Left kidney (tissue), 2 donors: ENCODE results near the gene FXR1. TPM values are rescaled to one million over a fixed set of nuclear protein-coding genes. Genes with fewer than 3 reads are reported as not detected.
"Not testable (repeated sequence)": the region's sequence is repeated elsewhere in the genome, so short reads cannot be mapped to it uniquely, and the experiment has no call there.

Experiments
- DNase-seq: peaks from one replicate; pipeline ENCODE4 v3.0.0-alpha.2; 2013
- polyA plus RNA-seq: library from polyadenylated mRNA; unstranded; fragments of 120-200 nt; gene quantifications from one replicate; pipeline ENCODE4 v1.2.1, GENCODE V29; 2013; ENCODE audit not compliant: insufficient read length

FXR1 gene
- polyA plus RNA-seq, 1 donor: 244 TPM

DNA sequence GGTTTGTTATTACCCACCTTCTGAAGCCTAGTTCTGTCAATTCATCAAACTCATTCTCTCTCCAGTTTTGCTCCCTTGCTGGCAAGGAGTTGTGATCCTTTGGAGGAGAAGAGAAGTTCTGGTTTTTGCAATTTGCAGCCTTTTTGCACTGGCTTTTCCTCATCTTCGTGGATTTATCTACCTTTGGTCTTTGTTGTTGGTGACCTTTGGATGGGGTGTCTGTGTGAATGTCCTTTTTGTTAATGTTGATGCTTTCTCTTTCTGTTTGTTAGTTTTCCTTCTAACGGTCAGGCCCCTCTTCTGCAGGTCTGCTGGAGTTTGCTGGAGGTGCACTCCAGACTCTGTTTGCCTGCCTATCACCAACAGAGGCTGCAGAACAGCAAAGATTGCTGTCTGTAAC lies 91.0 kb downstream of the FXR1 start:
- DNase-seq: not testable (repeated sequence)

DNA sequence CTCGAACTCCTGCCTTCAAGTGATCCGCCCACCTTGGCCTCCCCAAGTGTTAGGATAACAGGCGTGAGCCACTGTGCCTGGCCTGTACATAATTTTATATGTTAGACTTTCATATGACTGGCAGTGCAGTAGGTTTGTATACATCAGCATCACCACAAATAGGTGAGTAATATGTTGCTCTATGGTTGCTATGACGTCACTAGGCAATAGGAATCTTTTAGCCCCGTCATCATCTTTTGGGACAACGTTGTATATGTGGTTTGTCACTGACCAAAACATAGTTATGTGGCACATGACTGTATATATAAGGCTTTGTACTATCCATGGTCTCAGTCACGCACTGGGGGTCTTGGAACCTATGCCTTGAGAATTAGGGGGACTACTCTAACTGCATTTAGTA lies 94.1 kb downstream of the FXR1 start:
- no peak for DNase-seq

DNA sequence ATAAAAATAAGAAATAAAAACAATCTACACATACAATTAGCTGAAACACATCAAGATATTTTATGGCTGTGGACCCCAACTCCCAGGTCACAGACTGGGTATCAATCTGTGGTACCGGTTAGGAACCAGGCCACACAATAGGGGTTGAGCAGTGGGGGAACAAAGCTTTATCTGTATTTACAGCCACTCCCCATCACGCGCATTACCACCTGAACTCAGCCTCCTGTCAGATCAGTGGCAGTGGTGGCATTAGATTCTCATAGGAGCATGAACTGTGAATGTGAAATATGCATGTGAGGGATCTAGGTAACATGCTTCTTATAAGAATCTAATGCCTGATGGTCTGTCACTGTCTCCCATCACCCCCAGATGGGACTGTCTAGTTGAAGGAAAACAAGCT lies 94.8 kb downstream of the FXR1 start:
- no peak for DNase-seq

DNA sequence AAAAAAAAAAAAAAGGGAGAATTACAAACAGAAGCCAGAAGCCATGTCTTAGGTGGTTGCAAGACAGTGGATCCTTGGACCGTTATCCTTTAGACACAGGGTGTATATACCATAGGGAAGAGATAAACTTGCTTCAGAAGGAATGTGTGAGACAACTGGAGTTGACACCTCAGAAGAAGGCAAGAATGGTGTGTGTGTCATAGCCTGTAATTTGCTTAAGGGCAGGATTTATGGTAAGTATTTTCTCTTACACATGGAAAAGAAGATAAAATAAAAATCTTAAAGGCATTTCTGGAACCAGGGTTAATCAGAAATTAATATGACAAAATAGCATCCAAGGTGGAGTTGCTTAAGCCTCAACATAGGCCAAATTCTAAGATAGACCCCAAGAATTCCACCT lies 96.3 kb downstream of the FXR1 start:
- DNase-seq: no peak

DNA sequence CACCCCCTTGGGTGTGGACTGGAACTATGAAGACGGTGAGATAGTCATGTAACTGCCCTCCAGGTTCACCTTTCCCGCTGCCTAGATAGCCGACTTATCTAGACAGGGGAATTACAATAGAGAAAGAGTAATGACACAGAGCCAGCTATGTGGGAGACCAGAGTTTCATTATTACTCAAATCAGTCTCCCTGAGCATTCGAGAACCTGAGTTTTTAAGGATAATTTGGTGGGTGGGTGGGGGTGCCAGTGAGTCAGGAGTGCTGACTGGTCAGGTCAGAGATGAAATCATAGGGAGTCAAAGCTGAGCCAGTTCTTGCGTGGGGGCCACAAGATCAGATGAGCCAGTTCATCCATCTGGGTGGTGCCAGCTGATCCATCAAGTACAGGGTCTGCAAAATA lies 96.8 kb downstream of the FXR1 start:
- no peak for DNase-seq

- DNase-seq: no peak
These were observed 105.2 kb downstream of the FXR1 start for GRCh38 chr3:181017690-181018089.

DNA sequence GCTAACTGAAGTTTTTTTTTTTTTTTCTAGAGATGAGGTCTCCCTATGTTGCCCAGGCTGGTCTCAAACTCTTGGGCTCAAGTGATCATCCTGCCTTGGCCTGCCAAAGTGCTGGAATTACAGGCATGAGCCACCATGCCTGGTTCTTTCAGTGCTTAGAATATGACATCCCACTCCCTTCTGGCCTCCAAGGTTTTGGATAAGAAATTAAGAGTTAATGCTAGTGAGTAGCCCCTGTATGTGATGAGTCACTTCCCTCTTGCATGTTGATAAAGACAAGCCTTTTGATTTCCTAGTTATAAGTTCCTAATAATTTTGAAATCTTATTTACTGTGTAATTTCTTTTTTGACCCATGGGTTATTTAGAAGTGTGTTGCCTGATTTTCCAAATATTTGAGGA lies 112.7 kb downstream of the FXR1 start:
- no peak for DNase-seq

GRCh38 chr3:181030948-181031347 lies 118.5 kb downstream of the FXR1 start:
- no peak for DNase-seq

Other genes with a start within 250 kb of the FXR1 start
- gene CCDC39, start 233.2 kb upstream of the FXR1 start, polyA plus RNA-seq: 9.8 TPM
- 77.1 TPM for gene DNAJC19, start 77.1 kb downstream of the FXR1 start, polyA plus RNA-seq